GM18868 (cell line): Measurements from ENCODE around the gene RGS7.
A peak's percentile ranks its signal among the peaks of the same experiment; 100 is the strongest.
"Not testable (repeated sequence)": the region's sequence is repeated elsewhere in the genome, so short reads cannot be mapped to it uniquely, and the experiment has no call there.

Experiments used
- ATAC-seq: cut with Tn5 transposase; IDR thresholded peaks from one replicate; pipeline ENCODE4 v1.9.1; 2021; ENCODE audit warnings: mild to moderate bottlenecking, moderate library complexity; ENCODE audit not compliant: unreplicated experiment

RGS7 gene

GRCh38 chr1:240999826-241000225 is 357.2 kb downstream of the RGS7 start:
- ATAC-seq = no peak

- ATAC-seq = no peak
These were observed 358.5 kb downstream of the RGS7 start for GRCh38 chr1:240998441-240999015.

- no peak for ATAC-seq
These were observed 359.0 kb downstream of the RGS7 start for GRCh38 chr1:240998024-240998423.

- no peak for ATAC-seq
These were observed 364.0 kb downstream of the RGS7 start for GRCh38 chr1:240993004-240993403.

GRCh38 chr1:240991230-240991629 is 365.8 kb downstream of the RGS7 start:
- ATAC-seq = no peak

- no peak for ATAC-seq
These were observed 369.1 kb downstream of the RGS7 start for GRCh38 chr1:240987928-240988327.

GRCh38 chr1:240985081-240985480 is 371.9 kb downstream of the RGS7 start:
- no peak for ATAC-seq

- no peak for ATAC-seq
These were observed 376.7 kb downstream of the RGS7 start for GRCh38 chr1:240980342-240980741.

- no peak for ATAC-seq
These were observed 380.3 kb downstream of the RGS7 start for GRCh38 chr1:240976685-240977084.

GRCh38 chr1:240973875-240974274 is 383.1 kb downstream of the RGS7 start:
- no peak for ATAC-seq

- ATAC-seq = not testable (repeated sequence)
These were observed 384.9 kb downstream of the RGS7 start for GRCh38 chr1:240972059-240972458.

- ATAC-seq = no peak
These were observed 386.8 kb downstream of the RGS7 start for GRCh38 chr1:240970253-240970652.

GRCh38 chr1:240968864-240969263 is 388.1 kb downstream of the RGS7 start:
- ATAC-seq = no peak

GRCh38 chr1:240967070-240967724 is 389.8 kb downstream of the RGS7 start:
- peak; percentile 58 for ATAC-seq

GRCh38 chr1:240965581-240966091 is 391.4 kb downstream of the RGS7 start:
- ATAC-seq = no peak

- no peak for ATAC-seq
These were observed 394.9 kb downstream of the RGS7 start for GRCh38 chr1:240962086-240962485.

- ATAC-seq = no peak
These were observed 400.6 kb downstream of the RGS7 start for GRCh38 chr1:240956424-240956823.

GRCh38 chr1:240956020-240956419 is 401.0 kb downstream of the RGS7 start:
- no peak for ATAC-seq

- ATAC-seq = no peak
These were observed 409.4 kb downstream of the RGS7 start for GRCh38 chr1:240947438-240948224.

- ATAC-seq = peak; percentile 91
These were observed 410.1 kb downstream of the RGS7 start for GRCh38 chr1:240946926-240947325.

GRCh38 chr1:240942901-240943300 is 414.1 kb downstream of the RGS7 start:
- ATAC-seq = no peak
